H9 (cell line): ENCODE measurements around the gene ITPR1. TPM values are rescaled to one million over a fixed set of nuclear protein-coding genes. Genes with fewer than 3 reads are reported as not detected.

Experiments used
- DNase-seq: peaks from one replicate; pipeline ENCODE4 v3.0.0-alpha.2; 2017
- H2AFZ ChIP-seq: one replicate; pipeline ENCODE4 v1.6.1; 2013; ENCODE audit warnings: mild to moderate bottlenecking, low read length, control low read depth, moderate library complexity
- H2AK5ac ChIP-seq: 2 replicates; pipeline ENCODE4 v1.6.1; 2013; ENCODE audit warnings: low read length, control low read depth, mixed read lengths; ENCODE audit not compliant: insufficient read length
- H2BK120ac ChIP-seq: one replicate; pipeline ENCODE4 v1.6.1; 2013; ENCODE audit warnings: low read depth, mild to moderate bottlenecking, low read length, control low read depth, inconsistent platforms; ENCODE audit not compliant: poor library complexity, severe bottlenecking
- H2BK12ac ChIP-seq: 2 replicates; pipeline ENCODE4 v1.6.1; 2013; ENCODE audit warnings: low read length, control low read depth, mixed read lengths, low read depth; ENCODE audit not compliant: insufficient read length
- H2BK15ac ChIP-seq: 2 replicates; pipeline ENCODE4 v1.6.1; 2013; ENCODE audit warnings: low read depth, low read length, control low read depth
- H2BK20ac ChIP-seq: one replicate; pipeline ENCODE4 v1.6.1; 2013; ENCODE audit warnings: low read depth, mild to moderate bottlenecking, low read length, control low read depth, inconsistent platforms; ENCODE audit not compliant: poor library complexity, severe bottlenecking
- H2BK5ac ChIP-seq: 2 replicates; pipeline ENCODE4 v1.6.1; 2013; ENCODE audit warnings: low read length, control low read depth, mixed read lengths; ENCODE audit not compliant: insufficient read length
- H3K14ac ChIP-seq: 2 replicates; pipeline ENCODE4 v1.6.1; 2013; ENCODE audit warnings: low read length, control low read depth; ENCODE audit not compliant: insufficient read depth
- H3K18ac ChIP-seq: 2 replicates; pipeline ENCODE4 v1.6.1; 2013; ENCODE audit warnings: low read depth, mild to moderate bottlenecking, mixed read lengths, low read length, control low read depth; ENCODE audit not compliant: insufficient read length
- H3K23ac ChIP-seq: 2 replicates; pipeline ENCODE4 v1.6.1; 2013; ENCODE audit warnings: low read length, control low read depth, mixed read lengths, low read depth; ENCODE audit not compliant: insufficient read length
- H3K23me2 ChIP-seq: 2 replicates; pipeline ENCODE4 v1.6.1; 2013; ENCODE audit warnings: low read depth, mild to moderate bottlenecking, mixed read lengths, low read length, control low read depth; ENCODE audit not compliant: insufficient read length, poor library complexity, severe bottlenecking
- H3K27ac ChIP-seq: 2 replicates; pipeline ENCODE4 v1.5.1; 2013; ENCODE audit warnings: low read length, control low read depth, mixed read lengths, low read depth; ENCODE audit not compliant: insufficient read length
- H3K27me3 ChIP-seq: 2 replicates; pipeline ENCODE4 v1.6.1; 2013; ENCODE audit warnings: low read length, control low read depth, inconsistent platforms; ENCODE audit not compliant: insufficient read depth
- H3K4ac ChIP-seq: 2 replicates; pipeline ENCODE4 v1.6.1; 2013; ENCODE audit warnings: low read depth, mild to moderate bottlenecking, control low read depth, inconsistent platforms, low read length, moderate library complexity
- H3K4me1 ChIP-seq: 2 replicates; pipeline ENCODE4 v1.6.1; 2013; ENCODE audit warnings: low read length, control low read depth, inconsistent platforms; ENCODE audit not compliant: insufficient read depth
- H3K4me2 ChIP-seq: 2 replicates; pipeline ENCODE4 v1.6.1; 2013; ENCODE audit warnings: low read length, control low read depth, mixed read lengths; ENCODE audit not compliant: insufficient read length, insufficient read depth
- H3K56ac ChIP-seq: 2 replicates; pipeline ENCODE4 v1.6.1; 2013; ENCODE audit warnings: low read depth, mild to moderate bottlenecking, mixed read lengths, low read length, control low read depth; ENCODE audit not compliant: insufficient read length
- H3K79me1 ChIP-seq: 2 replicates; pipeline ENCODE4 v1.6.1; 2013; ENCODE audit warnings: low read depth, mild to moderate bottlenecking, moderate library complexity, low read length, control low read depth, inconsistent platforms; ENCODE audit not compliant: insufficient read depth, poor library complexity, severe bottlenecking
- H3K79me2 ChIP-seq: 2 replicates; pipeline ENCODE4 v1.6.1; 2013; ENCODE audit warnings: low read length, control low read depth, inconsistent platforms; ENCODE audit not compliant: insufficient read depth
- H3K9ac ChIP-seq: 2 replicates; pipeline ENCODE4 v1.6.1; 2013; ENCODE audit warnings: low read length, control low read depth, mixed read lengths; ENCODE audit not compliant: insufficient read length; ENCODE audit errors: extremely low read depth
- H3K9me3 ChIP-seq: one replicate; pipeline ENCODE4 v1.6.1; 2013; ENCODE audit warnings: low read depth, low read length, inconsistent platforms; ENCODE audit not compliant: control insufficient read depth
- H3T11ph ChIP-seq: one replicate; pipeline ENCODE4 v1.6.1; 2013; ENCODE audit warnings: mild to moderate bottlenecking, low read length, control low read depth, inconsistent platforms
- H4K20me1 ChIP-seq: one replicate; pipeline ENCODE4 v1.6.1; 2013; ENCODE audit not compliant: control insufficient read depth, insufficient read length, insufficient read depth
- H4K5ac ChIP-seq: 2 replicates; pipeline ENCODE4 v1.6.1; 2013; ENCODE audit warnings: low read depth, mild to moderate bottlenecking, mixed read lengths, low read length, control low read depth; ENCODE audit not compliant: insufficient read length
- H4K8ac ChIP-seq: replicated peaks from 2 replicates; pipeline ENCODE4 v1.6.1; 2013; ENCODE audit warnings: low read length, control low read depth, mixed read lengths, low read depth; ENCODE audit not compliant: insufficient read length
- H4K91ac ChIP-seq: 2 replicates; pipeline ENCODE4 v1.6.1; 2013; ENCODE audit warnings: low read depth, mild to moderate bottlenecking, moderate library complexity, mixed read lengths, low read length, control low read depth; ENCODE audit not compliant: insufficient read length
- H3K27ac Mint-ChIP-seq, 3 experiments: 2 replicates in 2 of 3; 3 replicates in 1 of 3; pipeline ENCODE4 v1.8.0; 2020 to 2021; ENCODE audit warnings: mixed read lengths in 3 of 3, mild to moderate bottlenecking in 1 of 3, moderate library complexity in 1 of 3
- H3K27me3 Mint-ChIP-seq: 2 replicates; pipeline ENCODE4 v1.8.0; 2021; ENCODE audit warnings: low read depth, mild to moderate bottlenecking, moderate library complexity, mixed read lengths
- H3K36me3 Mint-ChIP-seq, 3 experiments: 2 replicates in 2 of 3; 3 replicates in 1 of 3; pipeline ENCODE4 v1.8.0; 2020 to 2021; ENCODE audit warnings: low read depth in 3 of 3, mixed read lengths in 3 of 3; ENCODE audit not compliant: insufficient read depth in 1 of 3
- H3K4me1 Mint-ChIP-seq, 2 experiments: 2 replicates each; pipeline ENCODE4 v1.8.0; 2020; ENCODE audit warnings: mixed read lengths in 2 of 2
- H3K4me3 Mint-ChIP-seq, 2 experiments: 2 replicates in 1 of 2; 3 replicates in 1 of 2; pipeline ENCODE4 v1.8.0; 2020 to 2021; ENCODE audit warnings: mild to moderate bottlenecking in 2 of 2, mixed read lengths in 2 of 2, moderate library complexity in 1 of 2
- H3K9me3 Mint-ChIP-seq, 2 experiments: 2 replicates in 1 of 2; 3 replicates in 1 of 2; pipeline ENCODE4 v1.8.0; 2020; ENCODE audit warnings: mild to moderate bottlenecking in 2 of 2, mixed read lengths in 2 of 2, moderate library complexity in 1 of 2
- CTCF ChIP-seq: fragments of 200-600 bp; sonication (generic); conservative IDR thresholded peaks from 3 replicates; pipeline ENCODE4 v1.8.0; 2021; ENCODE audit warnings: antibody characterized with exemption, mild to moderate bottlenecking
- WGBS: extraction: QIAGEN DNeasy Blood & Tissue Kit; methylation state at CpG from one replicate; pipeline ENCODE4 v1.1.7; 2013; ENCODE audit warnings: missing lambda C conversion rate, low lambda C conversion rate, mixed read lengths; ENCODE audit not compliant: insufficient read length; ENCODE audit errors: extremely low coverage; 5-methylcytosine and 5-hydroxymethylcytosine counted together
- total RNA-seq: library from RNA; stranded (reverse); gene quantifications from 2 replicates; pipeline ENCODE4 v1.2.1, GENCODE V29; 2021

Gene ITPR1
- total RNA-seq, 1 experiment from 2014 or later = 4.2 TPM

GRCh38 chr3:4721511-4721911 lies 228.4 kb downstream of the ITPR1 start:
- Mint-ChIP-seq H3K27ac (peak overlapping the region in 1 of 3 experiments; percentile 60; a peak in 2 of 7 replicates), H3K36me3 (no peaks in the 10 kb centered on the region), H3K27me3 (no peaks in the 10 kb centered on the region), H3K9me3 (no peaks in the 10 kb centered on the region), H3K4me3 (no peak overlapping the region), H3K4me1 (peaks cover 27 to 29% of the 10 kb centered on the region in 2 experiments)
- no peak overlapping the region for H3T11ph ChIP-seq
- H3K18ac ChIP-seq = no peak overlapping the region
- no peak overlapping the region for H3K56ac ChIP-seq
- no peaks in the 10 kb centered on the region for H3K79me1 ChIP-seq
- no peak overlapping the region for H3K9ac ChIP-seq
- no CpG with 5 or more reads among the region's 9 CpGs for WGBS
- H4K20me1 ChIP-seq = no peaks in the 10 kb centered on the region
- no peak overlapping the region for H2BK5ac ChIP-seq
- no peak overlapping the region for H2AFZ ChIP-seq
- no peaks in the 10 kb centered on the region for H3K9me3 ChIP-seq
- no peak overlapping the region for H2BK20ac ChIP-seq
- H3K4ac ChIP-seq = no peak overlapping the region
- no peak for TF ChIP-seq CTCF
- H3K27me3 ChIP-seq = no peaks in the 10 kb centered on the region
- no peaks in the 10 kb centered on the region; the same call in 1 of the 2 replicates for H3K4me1 ChIP-seq
- no peak overlapping the region for H2AK5ac ChIP-seq
- H4K8ac ChIP-seq = no peak overlapping the region
- no peak overlapping the region for H3K23ac ChIP-seq
- no peak overlapping the region for H2BK12ac ChIP-seq
- no peaks in the 10 kb centered on the region for H3K79me2 ChIP-seq
- H4K5ac ChIP-seq = no peak overlapping the region
- no peak overlapping the region for H3K4me2 ChIP-seq
- H2BK120ac ChIP-seq = no peak overlapping the region
- no peak overlapping the region for H2BK15ac ChIP-seq
- H3K14ac ChIP-seq = no peak overlapping the region
- H3K23me2 ChIP-seq = no peaks in the 10 kb centered on the region
- no peak overlapping the region for H4K91ac ChIP-seq
- no peak for DNase-seq
- no peak overlapping the region for H3K27ac ChIP-seq
